GM04503 (cell line): ENCODE results near the gene SMYD2.

Experiments
- DNase-seq: peaks from one replicate; pipeline ENCODE4 v3.0.0-alpha.2; 2012; ENCODE audit warnings: low read depth

SMYD2 gene

DNA sequence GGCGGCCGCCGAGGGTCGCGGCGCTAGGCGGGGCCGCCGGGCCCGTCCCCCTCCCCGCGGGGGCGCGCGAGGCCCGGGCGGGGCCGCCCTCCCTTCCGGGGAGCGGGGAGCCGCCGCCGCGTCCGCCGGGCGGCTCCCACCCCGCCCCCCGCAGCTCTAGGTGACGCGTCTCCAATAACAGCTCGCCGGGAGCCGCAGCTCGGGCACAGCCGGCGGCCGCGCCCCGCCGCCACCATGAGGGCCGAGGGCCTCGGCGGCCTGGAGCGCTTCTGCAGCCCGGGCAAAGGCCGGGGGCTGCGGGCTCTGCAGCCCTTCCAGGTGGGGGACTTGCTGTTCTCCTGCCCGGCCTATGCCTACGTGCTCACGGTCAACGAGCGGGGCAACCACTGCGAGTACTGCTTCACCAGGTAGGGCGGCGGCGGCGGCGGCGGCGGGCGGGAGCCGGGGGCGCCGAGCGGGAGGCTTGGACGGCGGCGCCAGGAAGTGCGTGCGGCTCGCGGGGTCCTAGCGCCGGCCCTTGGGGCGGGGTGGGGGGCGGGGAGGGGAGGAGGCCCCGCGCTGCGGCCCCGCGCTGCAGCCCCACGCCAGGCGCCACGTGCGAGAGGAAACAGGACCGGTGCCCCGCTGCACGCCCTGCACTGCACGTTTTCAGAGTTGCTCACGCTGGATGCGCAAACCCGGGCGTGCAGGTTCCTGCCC, at the start of gene SMYD2:
SMYD2 (plus strand) TSS at position 139 of the 699 bp plus-strand sequence; CDS start at position 235, 96 bp downstream.
- no peak for DNase-seq

GRCh38 chr1:214233856-214234634, 46.9 kb upstream of the SMYD2 start:
- no peak for DNase-seq

DNA sequence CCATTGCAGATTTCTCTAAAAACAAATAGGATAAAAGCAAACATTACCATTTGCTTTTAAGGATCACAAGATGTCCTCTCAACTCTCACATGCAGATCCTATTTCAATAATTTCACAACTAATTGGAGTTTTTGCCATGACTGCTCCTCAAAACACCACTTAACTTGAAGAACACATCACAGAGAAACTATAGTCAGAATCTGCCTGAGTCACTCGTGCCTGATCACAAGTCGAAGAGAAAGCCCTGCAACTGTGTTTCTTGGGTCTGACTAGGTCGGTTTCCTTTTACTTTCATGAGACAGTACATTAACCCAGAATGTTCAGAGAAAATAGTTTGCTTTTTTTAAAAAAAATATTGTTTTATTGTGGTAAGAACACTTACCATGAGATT, 46.3 kb upstream of the SMYD2 start:
- no peak for DNase-seq

GRCh38 chr1:214236477-214236876, 44.5 kb upstream of the SMYD2 start:
- no peak for DNase-seq

DNA sequence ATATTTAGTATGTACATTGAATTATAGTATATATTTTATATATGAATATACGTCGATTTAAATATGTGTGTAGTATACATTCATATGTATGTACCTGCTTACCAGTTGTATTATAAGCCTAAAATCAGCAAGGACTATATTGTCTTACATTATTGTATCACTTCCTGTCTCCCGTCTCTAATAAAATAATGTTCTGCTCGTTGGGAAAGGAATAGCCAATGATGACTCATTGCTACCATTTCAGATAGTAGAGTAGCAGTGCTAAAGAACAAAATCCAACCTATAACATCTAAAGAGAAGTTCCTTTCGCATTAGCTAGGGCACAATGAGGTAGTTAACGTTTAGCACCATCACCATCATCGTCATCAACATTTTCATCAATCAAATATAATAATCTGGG, 39.9 kb upstream of the SMYD2 start:
- no peak for DNase-seq

GRCh38 chr1:214244252-214244651, 36.7 kb upstream of the SMYD2 start:
- no peak for DNase-seq

DNA sequence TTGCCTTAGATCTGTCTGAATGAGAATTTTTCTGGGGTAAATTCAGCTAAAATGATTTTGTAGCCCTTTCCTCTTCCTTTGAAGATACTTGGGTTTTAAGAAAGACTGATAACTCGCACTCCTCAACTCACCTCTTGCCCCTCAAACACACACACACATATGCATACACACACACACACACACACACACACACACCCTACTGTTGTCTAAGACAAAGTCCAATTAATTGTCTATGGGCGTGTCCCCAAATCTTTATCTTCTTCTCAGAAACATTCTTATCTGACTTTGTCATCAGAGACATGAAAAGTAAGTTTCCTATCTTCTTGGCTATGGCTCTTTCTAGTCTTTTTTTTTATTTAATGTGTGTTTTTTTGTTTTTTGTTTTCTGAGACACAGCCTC, 36.1 kb upstream of the SMYD2 start:
- DNase-seq, result no peak

- no peak for DNase-seq
Measured at GRCh38 chr1:214247501-214248041, 33.4 kb upstream of the SMYD2 start.

GRCh38 chr1:214248311-214249085, 32.5 kb upstream of the SMYD2 start:
- DNase-seq, result no peak

DNA sequence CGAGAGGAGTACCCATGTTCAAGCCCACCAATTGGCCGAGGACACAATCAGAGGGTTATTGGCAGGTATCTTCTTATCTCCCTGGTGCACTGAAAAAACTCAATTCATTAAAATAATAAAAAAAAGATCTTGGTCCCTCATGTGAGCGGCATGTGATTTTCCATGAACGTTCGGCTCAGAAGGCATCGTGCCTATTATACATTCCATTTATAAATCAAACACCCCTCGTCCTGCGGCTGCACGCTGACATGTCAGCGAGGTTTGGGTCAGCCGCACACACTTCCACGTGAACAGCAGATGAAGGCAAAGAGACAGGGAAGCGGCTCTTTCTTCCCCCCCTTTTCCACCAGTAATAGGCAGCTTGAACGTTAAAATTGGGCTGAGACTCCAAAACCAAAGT, 31.3 kb upstream of the SMYD2 start:
- DNase-seq, result no peak

- no peak for DNase-seq
Measured at GRCh38 chr1:214251354-214251753, 29.6 kb upstream of the SMYD2 start.

- DNase-seq, result no peak
Measured at GRCh38 chr1:214255509-214255908, 25.4 kb upstream of the SMYD2 start.

GRCh38 chr1:214259353-214259977, 21.5 kb upstream of the SMYD2 start:
- DNase-seq, result no peak

DNA sequence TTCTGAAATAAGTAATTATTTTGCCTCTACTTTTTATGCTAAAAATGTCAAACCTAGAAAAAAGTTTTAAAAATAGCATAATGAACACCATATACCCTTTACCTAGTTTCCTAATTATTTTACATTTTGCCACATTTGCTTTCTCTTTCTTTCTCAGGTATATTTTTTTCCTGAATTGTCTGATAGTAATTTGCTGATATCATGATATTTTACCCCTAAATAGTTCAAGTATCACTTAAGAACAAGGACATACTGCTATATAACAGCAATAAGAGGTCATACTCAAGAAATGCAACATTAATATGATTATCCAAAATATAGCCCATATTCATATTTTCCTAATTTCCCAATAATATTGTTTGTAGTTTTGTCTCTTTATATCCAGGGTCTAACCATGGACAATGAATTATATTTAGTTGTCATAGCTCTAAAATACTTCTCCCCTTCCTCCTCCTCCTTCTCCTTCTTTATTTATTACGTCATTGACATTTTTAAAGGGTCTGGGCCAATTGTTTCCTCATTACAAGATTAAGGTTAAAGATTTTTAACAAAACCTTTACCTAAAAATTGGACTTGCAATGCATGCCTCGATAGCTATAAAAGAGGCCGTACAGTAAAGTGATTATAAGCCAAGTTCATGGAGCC, 20.3 kb upstream of the SMYD2 start:
- no peak for DNase-seq

GRCh38 chr1:214261206-214262123, 19.5 kb upstream of the SMYD2 start:
- DNase-seq, result no peak

DNA sequence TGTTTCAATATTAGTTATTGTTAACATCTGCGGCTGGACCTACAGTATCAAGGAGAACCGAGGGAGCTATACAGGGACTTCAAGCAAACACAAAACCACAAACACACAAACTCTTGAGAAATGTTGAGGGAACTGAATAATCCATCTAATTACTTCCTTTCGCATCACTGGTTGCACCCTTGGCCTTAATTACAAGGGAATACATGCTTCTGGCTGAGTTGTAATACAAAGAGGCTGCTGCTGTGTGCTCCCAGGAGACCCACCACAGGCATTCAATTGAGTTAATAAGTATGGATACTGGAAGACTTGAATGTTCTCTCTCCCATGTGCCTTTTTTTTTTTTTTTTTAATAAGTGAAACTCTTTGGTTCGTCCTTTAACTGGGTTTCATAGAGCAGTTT, 16.8 kb upstream of the SMYD2 start:
- DNase-seq, result no peak

DNA sequence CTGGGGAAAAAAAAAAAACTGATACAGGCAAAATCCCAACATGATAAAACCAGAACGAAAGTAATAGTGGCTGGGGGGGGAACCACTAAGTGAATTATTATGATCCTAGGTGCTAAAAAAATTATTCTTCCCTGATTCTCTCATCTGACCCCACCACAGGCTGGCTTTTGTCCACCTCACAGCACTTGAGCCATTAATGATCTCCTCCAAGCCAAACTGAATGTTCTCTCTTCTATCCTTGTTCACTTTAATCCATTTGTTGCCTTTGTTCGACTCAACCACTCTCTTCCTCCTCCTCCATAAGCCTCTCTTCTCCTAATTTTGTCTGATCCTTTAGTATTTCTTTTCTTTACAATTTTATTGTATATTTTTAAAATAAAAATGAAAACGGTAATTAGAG, 16.0 kb upstream of the SMYD2 start:
- DNase-seq, result no peak

DNA sequence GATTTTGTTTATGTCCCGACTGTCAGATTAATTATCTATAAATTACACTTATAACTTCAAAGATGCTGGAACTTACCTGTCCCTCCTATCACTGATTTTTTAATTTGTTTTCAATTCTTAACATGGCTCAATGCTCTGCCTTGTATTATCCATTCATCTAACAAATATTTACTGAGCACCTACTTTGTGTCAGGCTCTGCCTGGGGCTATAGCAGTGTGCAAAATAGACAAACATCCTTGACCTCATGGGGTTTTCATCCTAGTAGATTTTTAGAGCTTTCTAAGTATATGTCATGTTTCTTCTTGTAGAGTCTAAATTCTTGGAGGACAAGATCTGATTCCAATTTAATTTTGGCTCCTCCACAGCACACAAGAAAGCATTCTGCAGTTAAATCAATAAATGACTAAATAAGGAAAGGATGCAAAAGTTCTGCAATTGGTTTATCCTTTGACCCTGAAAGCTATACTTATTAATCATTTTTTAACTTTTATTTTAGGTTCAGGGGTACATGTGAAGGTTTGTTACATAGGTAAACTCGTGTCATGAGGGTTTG, 10.8 kb upstream of the SMYD2 start:
- DNase-seq, result no peak

DNA sequence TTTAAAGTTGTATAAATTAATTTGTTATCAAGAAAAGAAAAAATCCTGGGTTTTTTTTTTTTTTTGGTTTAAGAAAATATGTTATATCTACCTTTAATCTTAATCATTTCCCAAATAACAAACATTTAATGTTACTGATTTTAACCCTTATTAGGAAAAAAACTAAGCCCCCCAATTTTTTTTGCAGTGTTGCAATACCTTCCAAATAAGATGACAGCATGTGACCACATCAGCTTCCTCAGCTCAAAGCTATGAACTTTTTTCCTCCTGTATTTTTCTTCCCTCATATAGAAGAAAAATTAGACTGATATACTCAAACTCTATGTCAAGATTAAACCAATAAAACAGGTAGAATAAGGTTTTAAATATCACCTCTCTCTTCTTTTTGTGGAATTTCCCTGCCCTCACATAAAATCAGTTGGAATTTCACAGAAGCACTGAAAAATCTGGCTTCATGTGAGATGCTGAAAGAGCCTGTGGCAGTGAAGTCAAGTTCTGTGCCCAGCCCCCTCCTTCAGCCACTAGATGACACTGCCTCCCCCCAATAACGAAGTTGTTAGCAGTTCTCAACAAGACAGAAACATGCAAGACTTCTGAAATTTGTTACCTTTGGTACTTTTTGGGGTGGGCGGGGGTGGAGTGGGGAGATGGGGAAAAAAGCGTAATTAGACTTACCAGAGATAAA, 9.6 kb upstream of the SMYD2 start:
- DNase-seq, result no peak
